Activated naive CD4-positive, alpha-beta T cell treated with anti-CD3 and anti-CD28 coated beads, Interleukin-2, amount 50 U/mL, for 24 hours (primary cell): ENCODE measurements around the gene GAD2.

Experiments used
- H3K27ac Mint-ChIP-seq: one replicate; pipeline ENCODE4 v1.8.0; 2021; ENCODE audit warnings: mild to moderate bottlenecking, mixed read lengths
- H3K27me3 Mint-ChIP-seq: one replicate; pipeline ENCODE4 v1.8.0; 2021; ENCODE audit warnings: mixed read lengths
- H3K36me3 Mint-ChIP-seq: one replicate; pipeline ENCODE4 v1.8.0; 2021; ENCODE audit warnings: mixed read lengths
- H3K4me1 Mint-ChIP-seq: one replicate; pipeline ENCODE4 v1.8.0; 2021; ENCODE audit warnings: mixed read lengths
- H3K4me3 Mint-ChIP-seq: one replicate; pipeline ENCODE4 v1.8.0; 2021; ENCODE audit warnings: mild to moderate bottlenecking, mixed read lengths
- H3K9me3 Mint-ChIP-seq: one replicate; pipeline ENCODE4 v1.8.0; 2021; ENCODE audit warnings: mixed read lengths

GAD2 gene

GRCh38 chr10:26216585-26217395, at the start of gene GAD2:
GAD2 (plus strand) TSS chr10:26216774; CDS start chr10:26216810, 36 bp downstream.
- Mint-ChIP-seq H3K36me3 (no peaks in the 10 kb centered on the region), H3K9me3 (no peaks in the 10 kb centered on the region), H3K27me3 (peaks cover 64% of the 10 kb centered on the region), H3K4me3 (peak within 1 kb of the TSS; percentile 76), H3K27ac (peak within 1 kb of the TSS; percentile 17), H3K4me1 (peaks cover 28% of the 10 kb centered on the region)

DNA sequence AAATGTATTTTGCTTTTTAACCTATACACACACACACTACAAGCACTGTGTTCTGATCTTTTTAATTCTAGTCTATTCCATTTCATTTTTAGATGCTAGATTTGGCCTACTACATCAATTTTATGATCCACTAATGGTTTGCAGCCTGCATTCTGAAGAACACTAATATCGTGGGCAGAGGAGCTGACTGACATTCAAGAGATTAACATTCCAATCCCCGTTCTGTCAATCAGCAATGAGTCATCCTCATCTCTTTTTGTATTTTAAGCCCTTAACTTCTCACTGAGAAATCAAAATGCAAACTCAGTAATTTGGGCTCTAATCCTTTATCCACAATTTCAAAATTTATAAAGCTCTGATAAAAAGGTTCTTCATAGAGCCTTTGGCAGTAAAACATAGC, 47.1 kb upstream of the GAD2 start:
- H3K27me3 Mint-ChIP-seq = peaks cover 5% of the 10 kb centered on the region
- no peak overlapping the region for H3K4me3 Mint-ChIP-seq
- no peak overlapping the region for H3K27ac Mint-ChIP-seq
- no peaks in the 10 kb centered on the region for H3K4me1 Mint-ChIP-seq
- no peaks in the 10 kb centered on the region for H3K36me3 Mint-ChIP-seq
- H3K9me3 Mint-ChIP-seq = no peaks in the 10 kb centered on the region

DNA sequence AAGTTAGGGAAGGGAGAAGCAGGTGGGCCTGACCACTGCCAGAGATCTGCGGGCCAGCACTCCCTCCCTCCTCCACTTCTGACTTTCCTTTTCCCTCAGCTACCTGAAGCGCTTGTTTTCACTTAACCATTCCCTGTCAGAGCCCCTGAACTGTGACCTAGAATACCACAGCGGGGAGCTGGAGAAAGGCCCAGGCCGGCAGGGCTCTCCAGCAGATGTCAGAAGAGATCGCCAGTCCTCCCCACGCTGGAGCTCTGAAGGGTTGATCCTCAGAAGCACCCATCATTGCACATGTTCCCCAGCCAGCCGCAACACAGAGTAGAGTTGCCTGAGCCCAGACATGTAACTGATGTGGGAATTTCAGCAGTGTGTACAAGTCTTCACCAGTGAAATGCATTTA, 44.4 kb upstream of the GAD2 start:
- Mint-ChIP-seq H3K4me1 (no peaks in the 10 kb centered on the region), H3K27me3 (peaks cover 8% of the 10 kb centered on the region), H3K36me3 (no peaks in the 10 kb centered on the region), H3K9me3 (no peaks in the 10 kb centered on the region), H3K27ac (no peak overlapping the region), H3K4me3 (no peak overlapping the region)

GRCh38 chr10:26173837-26174236, 42.7 kb upstream of the GAD2 start:
- no peak overlapping the region for H3K4me3 Mint-ChIP-seq
- H3K9me3 Mint-ChIP-seq = no peaks in the 10 kb centered on the region
- H3K27ac Mint-ChIP-seq = no peak overlapping the region
- no peaks in the 10 kb centered on the region for H3K4me1 Mint-ChIP-seq
- peaks cover 8% of the 10 kb centered on the region for H3K27me3 Mint-ChIP-seq
- H3K36me3 Mint-ChIP-seq = no peaks in the 10 kb centered on the region

DNA sequence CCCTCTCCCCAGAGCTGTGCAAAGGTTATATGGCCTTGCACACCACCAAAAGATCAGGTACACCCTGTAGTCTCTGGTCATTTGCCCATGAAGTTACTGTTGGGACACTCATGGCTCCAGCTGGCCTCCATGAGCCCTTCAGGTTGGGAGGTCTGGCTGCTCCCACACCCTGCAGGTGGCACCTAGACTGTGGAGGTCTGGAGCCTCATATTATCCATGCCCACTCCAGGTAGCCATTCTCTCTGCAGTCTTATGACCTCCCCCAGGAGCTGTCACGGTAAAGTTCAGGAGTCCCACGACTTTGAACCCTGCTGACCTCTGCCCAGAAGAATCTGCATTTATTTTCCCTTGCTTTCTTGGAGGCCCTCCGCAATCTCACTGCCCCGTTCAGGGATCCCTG, 39.2 kb upstream of the GAD2 start:
- H3K27me3 Mint-ChIP-seq = peaks cover 9% of the 10 kb centered on the region
- no peaks in the 10 kb centered on the region for H3K36me3 Mint-ChIP-seq
- H3K4me1 Mint-ChIP-seq = no peaks in the 10 kb centered on the region
- H3K9me3 Mint-ChIP-seq = no peaks in the 10 kb centered on the region
- no peak overlapping the region for H3K27ac Mint-ChIP-seq
- no peak overlapping the region for H3K4me3 Mint-ChIP-seq

DNA sequence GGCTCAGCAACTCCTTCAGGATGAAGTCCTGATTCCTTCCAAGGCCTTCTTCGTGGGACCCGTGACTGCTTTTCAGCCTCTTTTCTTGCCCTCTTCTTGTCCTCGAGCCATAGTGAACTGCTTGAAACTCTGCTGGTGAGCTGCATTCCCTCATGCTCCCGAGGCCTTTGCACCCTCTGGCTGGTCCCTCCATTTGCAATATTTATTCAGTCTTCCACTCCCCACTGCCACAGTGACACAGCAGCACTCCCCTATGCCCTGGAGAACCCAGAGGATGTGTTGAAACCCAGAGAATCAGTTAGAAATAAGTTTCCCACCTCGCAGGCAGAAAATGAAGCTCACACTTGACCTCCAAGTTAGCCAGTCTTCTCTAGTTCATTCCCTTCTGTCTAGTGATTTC, 22.3 kb upstream of the GAD2 start:
- H3K4me1 Mint-ChIP-seq = peaks cover 4% of the 10 kb centered on the region
- no peaks in the 10 kb centered on the region for H3K36me3 Mint-ChIP-seq
- no peaks in the 10 kb centered on the region for H3K9me3 Mint-ChIP-seq
- H3K27ac Mint-ChIP-seq = no peak overlapping the region
- H3K4me3 Mint-ChIP-seq = no peak overlapping the region
- H3K27me3 Mint-ChIP-seq = peaks cover 2% of the 10 kb centered on the region

DNA sequence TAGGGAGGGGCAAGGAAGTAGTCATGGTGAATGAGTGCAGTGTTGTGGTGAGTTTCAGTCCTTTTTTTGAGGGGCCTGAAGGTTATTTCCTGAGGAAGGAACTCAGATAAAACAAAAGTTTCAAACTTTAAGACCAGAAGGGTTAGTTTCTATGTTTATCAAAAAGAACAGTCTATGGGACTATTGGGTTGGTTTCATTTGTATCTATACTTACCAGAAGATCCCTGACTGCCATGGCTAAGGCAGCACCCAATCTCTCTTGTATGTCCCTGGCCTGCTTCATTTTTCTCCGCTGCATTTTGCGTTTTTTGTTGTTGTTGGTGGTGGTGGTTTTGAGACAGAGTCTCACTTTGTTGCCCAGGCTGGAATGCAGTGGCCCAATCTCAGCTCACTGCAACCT, 19.3 kb upstream of the GAD2 start:
- no peaks in the 10 kb centered on the region for H3K36me3 Mint-ChIP-seq
- H3K9me3 Mint-ChIP-seq = no peaks in the 10 kb centered on the region
- H3K4me1 Mint-ChIP-seq = peaks cover 4% of the 10 kb centered on the region
- peaks cover 2% of the 10 kb centered on the region for H3K27me3 Mint-ChIP-seq
- no peak overlapping the region for H3K4me3 Mint-ChIP-seq
- no peak overlapping the region for H3K27ac Mint-ChIP-seq

GRCh38 chr10:26198119-26198518, 18.5 kb upstream of the GAD2 start:
- no peaks in the 10 kb centered on the region for H3K36me3 Mint-ChIP-seq
- peaks cover 2% of the 10 kb centered on the region for H3K27me3 Mint-ChIP-seq
- no peak overlapping the region for H3K27ac Mint-ChIP-seq
- peaks cover 4% of the 10 kb centered on the region for H3K4me1 Mint-ChIP-seq
- H3K4me3 Mint-ChIP-seq = no peak overlapping the region
- H3K9me3 Mint-ChIP-seq = no peaks in the 10 kb centered on the region

DNA sequence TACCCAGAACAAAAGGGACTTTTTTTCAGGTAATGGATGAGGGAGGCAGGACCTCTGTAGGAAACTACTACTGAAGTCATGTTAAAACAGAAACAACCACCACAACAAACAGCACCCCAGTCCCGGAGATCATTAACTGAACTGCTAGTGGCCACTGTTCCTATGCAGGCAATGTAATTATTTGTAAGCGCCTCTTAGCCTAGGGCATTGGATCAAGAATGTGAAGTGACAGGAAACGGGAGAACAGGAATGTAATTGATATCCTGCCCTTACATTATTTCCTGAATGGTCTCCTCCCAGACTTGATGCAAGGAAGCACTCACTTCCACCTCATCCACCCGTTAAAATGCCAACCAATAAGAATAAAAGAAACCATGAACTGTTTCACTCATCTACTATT, 16.7 kb upstream of the GAD2 start:
- H3K4me1 Mint-ChIP-seq = peaks cover 4% of the 10 kb centered on the region
- no peaks in the 10 kb centered on the region for H3K9me3 Mint-ChIP-seq
- H3K4me3 Mint-ChIP-seq = no peak overlapping the region
- H3K27ac Mint-ChIP-seq = no peak overlapping the region
- H3K27me3 Mint-ChIP-seq = peaks cover 4% of the 10 kb centered on the region
- H3K36me3 Mint-ChIP-seq = no peaks in the 10 kb centered on the region

DNA sequence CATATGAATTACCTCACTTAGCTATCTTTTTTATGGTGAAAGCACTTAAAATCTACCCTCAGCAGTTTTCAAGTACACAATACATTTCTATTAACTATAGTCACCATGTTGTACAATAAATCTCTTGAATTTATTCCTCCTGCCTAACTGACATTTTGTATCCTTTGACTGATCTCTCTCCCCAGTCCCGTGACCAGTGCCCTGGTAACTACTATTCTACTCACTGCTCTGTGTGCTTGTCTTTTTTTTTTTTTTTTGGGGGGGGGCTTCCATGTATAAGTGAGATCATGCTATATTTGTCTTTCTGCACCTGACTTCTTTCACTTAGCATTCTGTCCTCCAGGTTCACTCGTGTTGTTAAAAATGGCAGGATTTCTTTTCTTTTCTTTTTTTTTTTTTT, 11.4 kb upstream of the GAD2 start:
- Mint-ChIP-seq H3K27me3 (peaks cover 6% of the 10 kb centered on the region), H3K36me3 (no peaks in the 10 kb centered on the region), H3K4me3 (no peak overlapping the region), H3K4me1 (no peaks in the 10 kb centered on the region), H3K9me3 (no peaks in the 10 kb centered on the region), H3K27ac (no peak overlapping the region)

DNA sequence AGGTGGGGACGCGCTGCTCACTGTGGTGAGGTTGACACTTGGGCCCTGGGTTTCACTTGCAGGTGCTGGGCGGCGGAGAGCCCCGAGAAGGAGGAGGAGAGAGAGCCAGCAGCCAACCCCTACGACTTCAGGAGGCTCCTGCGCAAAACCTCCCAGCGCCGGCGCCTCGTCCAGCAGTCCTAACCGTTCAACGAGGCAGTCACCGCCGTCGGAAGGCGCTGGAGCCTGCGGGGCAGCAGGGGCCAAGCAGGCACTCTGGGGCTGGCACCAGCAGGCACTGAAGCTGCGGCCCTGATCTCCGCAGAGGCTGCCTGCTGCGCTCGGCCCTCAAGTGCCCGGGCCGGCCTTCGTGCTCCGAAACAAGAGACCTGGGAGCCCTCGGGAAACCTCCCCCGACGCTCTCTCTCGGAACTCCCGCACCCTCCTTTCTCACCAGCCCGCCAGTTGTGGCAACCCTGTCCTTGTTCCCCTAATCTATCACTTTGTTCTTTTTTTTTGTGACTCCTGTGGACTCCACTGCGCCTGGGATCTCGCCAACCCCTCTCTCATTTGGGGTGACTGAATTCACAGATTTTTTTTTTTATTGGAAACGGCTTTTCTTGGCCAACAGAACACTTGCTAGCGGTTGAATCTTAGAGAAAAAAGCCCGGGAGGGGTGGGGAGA, 4.7 kb upstream of the GAD2 start:
- no peak overlapping the region for H3K4me3 Mint-ChIP-seq
- H3K4me1 Mint-ChIP-seq = peaks cover 21% of the 10 kb centered on the region
- no peak overlapping the region for H3K27ac Mint-ChIP-seq
- H3K9me3 Mint-ChIP-seq = no peaks in the 10 kb centered on the region
- no peaks in the 10 kb centered on the region for H3K36me3 Mint-ChIP-seq
- H3K27me3 Mint-ChIP-seq = peaks cover 35% of the 10 kb centered on the region

DNA sequence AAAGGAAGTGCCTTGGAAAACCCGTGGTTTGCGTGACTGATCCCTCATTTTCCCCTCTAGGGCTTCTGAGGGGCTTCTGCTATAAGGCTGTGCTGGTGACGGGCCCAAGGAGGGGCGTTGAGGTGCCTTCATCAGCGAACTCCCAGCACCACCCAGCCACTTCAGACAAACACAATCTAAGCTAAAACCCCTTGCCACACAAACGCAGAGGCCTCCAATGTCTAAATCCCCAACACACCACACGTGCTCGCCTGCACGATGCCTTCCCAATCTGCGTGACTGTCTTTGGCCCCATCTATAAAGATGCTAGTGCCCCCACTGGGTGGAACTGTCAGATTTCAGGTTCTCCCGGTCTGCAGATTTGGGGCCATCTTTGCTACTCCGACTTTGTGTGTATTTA, 4.1 kb upstream of the GAD2 start:
- Mint-ChIP-seq H3K4me3 (no peak overlapping the region), H3K9me3 (no peaks in the 10 kb centered on the region), H3K4me1 (peaks cover 23% of the 10 kb centered on the region), H3K27me3 (peaks cover 39% of the 10 kb centered on the region), H3K36me3 (no peaks in the 10 kb centered on the region), H3K27ac (no peak overlapping the region)

DNA sequence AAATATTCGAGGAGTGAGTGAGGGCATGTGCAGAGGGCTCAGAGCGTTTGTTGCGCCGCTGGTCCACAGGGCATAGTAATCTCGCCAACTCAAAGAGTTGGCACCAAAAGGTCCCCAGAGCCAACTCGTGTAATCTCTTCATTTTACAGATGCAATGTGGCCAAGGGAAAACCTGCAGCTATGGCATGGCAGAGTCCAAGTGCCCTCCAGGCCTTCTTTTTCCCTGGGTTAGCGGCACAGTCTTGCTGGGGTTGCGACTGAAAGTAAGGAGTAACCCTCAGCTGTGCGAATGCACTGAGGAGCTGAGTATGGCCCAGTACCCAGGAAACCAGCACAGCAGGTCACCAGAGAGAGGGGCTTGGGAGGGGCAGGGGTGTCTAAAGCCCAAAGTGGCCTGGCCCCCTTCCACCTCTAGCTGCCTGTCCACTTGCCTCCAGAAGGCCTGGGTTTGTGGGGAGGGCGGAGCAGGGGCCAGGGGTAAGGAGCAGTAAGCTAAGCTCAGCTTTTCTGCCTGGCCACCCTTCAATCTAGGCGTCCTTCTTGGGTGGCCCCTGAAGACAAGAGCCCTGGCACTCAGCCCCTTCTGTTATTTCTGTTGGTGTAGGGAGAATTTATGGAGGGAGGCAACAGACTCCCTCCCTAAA, 3.3 kb upstream of the GAD2 start:
- no peaks in the 10 kb centered on the region for H3K36me3 Mint-ChIP-seq
- no peaks in the 10 kb centered on the region for H3K9me3 Mint-ChIP-seq
- peaks cover 39% of the 10 kb centered on the region for H3K27me3 Mint-ChIP-seq
- no peak overlapping the region for H3K27ac Mint-ChIP-seq
- no peak overlapping the region for H3K4me3 Mint-ChIP-seq
- H3K4me1 Mint-ChIP-seq = peaks cover 25% of the 10 kb centered on the region

DNA sequence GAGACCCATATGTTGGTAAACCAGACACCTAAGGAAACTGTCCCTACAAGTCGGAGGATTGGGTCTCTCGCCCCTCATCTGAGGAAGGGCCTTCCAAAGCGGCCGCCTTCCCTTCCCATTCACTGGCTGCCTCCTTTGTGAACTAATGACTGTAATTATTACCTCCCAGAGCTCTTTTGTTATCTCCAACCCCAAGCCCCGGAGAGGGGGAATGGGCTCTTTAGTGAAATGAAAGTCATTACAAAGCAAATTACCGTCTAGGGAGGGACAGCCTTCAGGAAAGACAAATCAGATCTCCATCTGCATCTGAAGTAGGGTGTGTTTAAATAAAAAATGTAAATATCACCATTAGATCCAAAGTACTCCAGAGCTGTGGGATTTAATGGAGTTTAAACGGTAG, 2.6 kb upstream of the GAD2 start:
- Mint-ChIP-seq H3K9me3 (no peaks in the 10 kb centered on the region), H3K27me3 (peaks cover 45% of the 10 kb centered on the region), H3K27ac (no peak overlapping the region), H3K36me3 (no peaks in the 10 kb centered on the region), H3K4me1 (peaks cover 28% of the 10 kb centered on the region), H3K4me3 (no peak overlapping the region)

GRCh38 chr10:26214551-26215395, 1.8 kb upstream of the GAD2 start:
- Mint-ChIP-seq H3K4me1 (peaks cover 28% of the 10 kb centered on the region), H3K27ac (no peak overlapping the region), H3K36me3 (no peaks in the 10 kb centered on the region), H3K9me3 (no peaks in the 10 kb centered on the region), H3K4me3 (peak overlapping the region; percentile 76), H3K27me3 (peaks cover 50% of the 10 kb centered on the region)
